Endothelial cell of umbilical vein (primary cell): ENCODE results near the gene HSD17B7. TPM values are rescaled to one million over a fixed set of nuclear protein-coding genes. Genes with fewer than 3 reads are reported as not detected.

Experiments
- BruUV-seq: library from RNA; stranded (reverse); fragments of 400-500 nt; replicated peaks from 2 replicates; lab custom pipeline; 2021; lab: Mats Ljungman, UMichigan
- CTCF ChIA-PET: fragments of 300-600, 350-600 bp; sonication (Branson Sonifier 250); formaldehyde crosslinking; loops from one replicate; lab custom pipeline; 2021; ENCODE audit warnings: antibody characterized with exemption, inconsistent platforms; lab: Charles Lee
- POLR2A ChIA-PET: fragments of 300-600, 350-600 bp; sonication (Branson Sonifier 250); formaldehyde crosslinking; loops from one replicate; lab custom pipeline; 2021; ENCODE audit warnings: antibody characterized with exemption, inconsistent platforms; lab: Charles Lee
- DNase-seq: peaks from one replicate; pipeline ENCODE4 v3.0.0-alpha.2; 2011; ENCODE audit warnings: low read depth, low spot score
- FAIRE-seq: peaks from 2 replicates; lab custom pipeline; 2011; peaks lifted over from hg19 to GRCh38; lab: Jason Lieb, UNC
- H2AFZ ChIP-seq: 2 replicates; pipeline ENCODE4 v1.6.0; 2012; ENCODE audit warnings: low read depth, low read length, control low read depth, inconsistent platforms
- H3K27ac ChIP-seq: 2 replicates; pipeline ENCODE4 v1.5.1; 2011; ENCODE audit warnings: low read depth, mild to moderate bottlenecking, control low read depth, low read length, moderate library complexity; ENCODE audit not compliant: insufficient read depth
- H3K27me3 ChIP-seq, 2 experiments: 2 replicates each; pipeline versions ENCODE4 v1.6.0 to v1.6.1; 2011; ENCODE audit warnings: low read length in 2 of 2, mixed read lengths in 1 of 2; ENCODE audit not compliant: control insufficient read depth in 2 of 2, insufficient read depth in 2 of 2
- H3K36me3 ChIP-seq, 2 experiments: 2 replicates in 1 of 2; 3 replicates in 1 of 2; pipeline ENCODE4 v1.5.1; 2011; ENCODE audit warnings: low read length in 2 of 2, mild to moderate bottlenecking in 1 of 2, moderate library complexity in 1 of 2; ENCODE audit not compliant: control insufficient read depth in 2 of 2, insufficient read depth in 2 of 2; ENCODE audit errors: extremely low read depth in 1 of 2
- H3K4me1 ChIP-seq: 3 replicates; pipeline ENCODE4 v1.5.1; 2011; ENCODE audit warnings: mild to moderate bottlenecking, low read length; ENCODE audit not compliant: control insufficient read depth, insufficient read depth; ENCODE audit errors: extremely low read depth
- H3K4me2 ChIP-seq: 2 replicates; pipeline ENCODE4 v1.6.1; 2011; ENCODE audit warnings: low read length, control low read depth, mixed read lengths; ENCODE audit not compliant: insufficient read depth
- H3K4me3 ChIP-seq, 3 experiments: fragments of 200-600 bp in 1 of 3; sonication (generic), shearing (Covaris generic) in 1 of 3; replicated peaks in 1 of 3; 2 replicates each; pipeline ENCODE4 v1.5.1; 2011 to 2016; ENCODE audit warnings: control low read depth in 3 of 3, low read length in 3 of 3, mild to moderate bottlenecking in 2 of 3, inconsistent platforms in 1 of 3, low read depth in 1 of 3, moderate library complexity in 1 of 3; ENCODE audit not compliant: insufficient read depth in 1 of 3
- H3K79me2 ChIP-seq: 2 replicates; pipeline ENCODE4 v1.6.0; 2012; ENCODE audit warnings: low read length, inconsistent platforms; ENCODE audit not compliant: control insufficient read depth, insufficient read depth
- H3K9ac ChIP-seq: replicated peaks from 2 replicates; pipeline ENCODE3; 2011; ENCODE audit warnings: low read length, control low read depth; ENCODE audit not compliant: insufficient read depth; ENCODE audit errors: extremely low read depth
- H3K9me1 ChIP-seq: replicated peaks from 3 replicates; pipeline ENCODE4 v1.6.0; 2011; ENCODE audit warnings: mild to moderate bottlenecking, low read length; ENCODE audit not compliant: control insufficient read depth, insufficient read depth; ENCODE audit errors: extremely low read depth
- H3K9me3 ChIP-seq: replicated peaks from 2 replicates; pipeline ENCODE4 v1.5.1; 2012; ENCODE audit warnings: low read length, inconsistent platforms; ENCODE audit not compliant: control insufficient read depth, insufficient read depth
- H4K20me1 ChIP-seq: replicated peaks from 2 replicates; pipeline ENCODE3; 2011; ENCODE audit warnings: mild to moderate bottlenecking, low read length; ENCODE audit not compliant: control insufficient read depth, insufficient read depth; ENCODE audit errors: extremely low read depth
- CTCF ChIP-seq, 2 donors: IDR thresholded peaks; 1 replicate in 1 of 2; 2 replicates in 1 of 2; pipeline ENCODE4 v1.5.1; 2011; ENCODE audit warnings: low read length in 2 of 2, mild to moderate bottlenecking in 2 of 2, moderate library complexity in 2 of 2, control low read depth in 1 of 2, inconsistent platforms in 1 of 2, low read depth in 1 of 2; ENCODE audit not compliant: insufficient read depth in 1 of 2; ENCODE audit errors: extremely low read depth in 1 of 2
- EZH2 ChIP-seq: IDR thresholded peaks from 2 replicates; pipeline ENCODE4 v1.6.1; 2012; ENCODE audit warnings: borderline replicate concordance, low read depth, mild to moderate bottlenecking, moderate library complexity, low read length, inconsistent platforms; ENCODE audit not compliant: severe bottlenecking
- FOS ChIP-seq: IDR thresholded peaks from 2 replicates; pipeline ENCODE4 v1.6.1; 2011; ENCODE audit warnings: mild to moderate bottlenecking, low read length, moderate library complexity, borderline replicate concordance; ENCODE audit not compliant: insufficient read depth
- GATA2 ChIP-seq: IDR thresholded peaks from 2 replicates; pipeline ENCODE4 v1.7.0; 2011; ENCODE audit warnings: low read depth, mild to moderate bottlenecking, moderate library complexity, mixed read lengths, low read length; ENCODE audit not compliant: insufficient read length, insufficient read depth
- JUN ChIP-seq: IDR thresholded peaks from 2 replicates; pipeline ENCODE4 v1.6.1; 2011; ENCODE audit warnings: borderline replicate concordance, low read depth; ENCODE audit not compliant: insufficient read length, insufficient read depth
- MAX ChIP-seq: IDR thresholded peaks from 2 replicates; pipeline ENCODE4 v1.6.1; 2011; ENCODE audit not compliant: insufficient read depth, insufficient read length
- MYC ChIP-seq: IDR thresholded peaks from one replicate; pipeline ENCODE4 v1.6.1; 2011; ENCODE audit warnings: mild to moderate bottlenecking, low read depth, low read length
- POLR2A ChIP-seq: IDR thresholded peaks from 2 replicates; pipeline ENCODE4 v1.6.1; 2012; ENCODE audit warnings: low read depth, mild to moderate bottlenecking, control low read depth, low read length
- POLR2AphosphoS5 ChIP-seq: IDR thresholded peaks from 2 replicates; pipeline ENCODE4 v1.6.1; 2012; ENCODE audit warnings: low read depth, mild to moderate bottlenecking, control low read depth, low read length, moderate library complexity; ENCODE audit not compliant: insufficient read depth
- dilution Hi-C: fragments of 300-500 bp; cut with MboI; formaldehyde crosslinking; loops from one replicate; pipeline ENCODE4 v1.15.0; 2019; ENCODE audit warnings: low sequenced_read_pairs; ENCODE audit not compliant: extremely low pct_ligation_motif_present
- intact Hi-C: fragments of 100-400 bp; cut with micrococcal nuclease; formaldehyde crosslinking; loops from one replicate; pipeline ENCODE4 v1.10.0; 2022
- polyA plus RNA-seq, 4 experiments: library from polyadenylated mRNA; depleted of rRNA in 3 of 4; stranded (reverse) in 3 of 4; unstranded in 1 of 4; fragments of >200 nt; gene quantifications; 2 replicates each; pipeline versions ENCODE4 v1.2.1 to v1.2.3, GENCODE V29; 2011 to 2012; ENCODE audit warnings: missing spikeins in 1 of 4
- total RNA-seq: library from RNA; stranded (reverse); gene quantifications from 2 replicates; pipeline ENCODE4 v1.2.3, GENCODE V29; 2021

The HSD17B7 gene
- total and polyA plus RNA-seq, 2 donors (not counting 3 experiments of a cell fraction or from before 2014, with no cell fraction given), result 17.7 to 26.6 TPM

DNA sequence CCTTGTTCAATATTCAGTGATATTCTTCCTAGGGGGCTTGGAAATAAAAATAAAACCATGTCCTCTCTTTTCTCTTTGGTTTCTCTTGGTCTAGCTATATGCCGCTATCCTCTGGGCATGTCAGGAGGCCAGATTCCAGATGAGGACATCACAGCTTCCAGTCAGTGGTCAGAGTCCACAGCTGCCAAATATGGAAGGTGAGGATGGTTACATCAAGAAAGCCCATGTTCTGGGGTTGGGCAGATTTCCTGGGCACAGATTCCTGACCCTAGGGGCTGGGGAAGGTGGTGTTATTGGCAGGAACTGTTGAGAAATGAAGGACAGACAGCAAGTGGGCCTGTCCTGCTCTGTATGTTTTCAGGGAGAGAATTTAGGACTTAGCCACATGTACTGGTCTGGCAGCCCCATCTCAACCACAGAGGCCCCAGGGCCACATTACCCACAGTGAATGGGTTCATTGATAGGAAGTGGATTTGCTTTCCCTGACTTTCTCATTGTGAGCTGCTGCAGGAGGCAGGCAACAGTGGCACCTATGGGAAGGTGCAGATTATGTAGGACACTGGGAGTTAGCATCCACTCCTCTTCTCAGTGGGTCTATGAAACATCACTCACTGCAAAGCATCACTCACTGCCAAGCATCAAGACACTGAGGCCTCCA lies 37.4 kb upstream of the HSD17B7 start:
- Histone ChIP-seq H3K4me3 (no peak overlapping the region), H2AFZ (no peak overlapping the region), H3K9ac (no peak overlapping the region), H4K20me1 (no peaks in the 10 kb centered on the region), H3K27me3 (no peaks in the 10 kb centered on the region), H3K27ac (no peak overlapping the region), H3K9me3 (no peaks in the 10 kb centered on the region), H3K36me3 (peaks cover 6 to 19% of the 10 kb centered on the region in 2 experiments), H3K9me1 (no peaks in the 10 kb centered on the region), H3K4me1 (peaks cover 27% of the 10 kb centered on the region), H3K79me2 (no peaks in the 10 kb centered on the region), H3K4me2 (no peak overlapping the region)
- dilution Hi-C loops (no loop called here), intact Hi-C loops (no loop called here)
- BruUV-seq, result no TSS peak
- ChIA-PET CTCF (interaction anchor here (1.0 to 1.6 kb wide), 2 partner anchors 47 to 125 kb away, joined by 3 to 4 read pairs; no protein-coding TSS in a partner anchor), POLR2A (no interaction called here)
- TF ChIP-seq MYC, result no peak
- no peak for TF ChIP-seq MAX
- no peak for TF ChIP-seq POLR2AphosphoS5
- TF ChIP-seq JUN, result no peak
- no peak for TF ChIP-seq EZH2
- TF ChIP-seq CTCF (IDR thresholded peaks at IDR 0.05; ENCODE audit: extremely low read depth in 1 of 2, insufficient read depth in 1 of 2, low read depth in 1 of 2, low read length in 2 of 2), result no peak
- TF ChIP-seq FOS, result no peak
- no peak for TF ChIP-seq GATA2
- no peak for TF ChIP-seq POLR2A
- DNase-seq (no peak), FAIRE-seq (no peak)
